Measurements from ENCODE around the gene SLC39A11.

- TF ChIP-seq POLR2A (IDR thresholded peaks at IDR 0.05) (no peak), CTCF (IDR thresholded peaks at IDR 0.05) (no peak)
Observed at GRCh38 chr17:72772331-72772821, 320.1 kb downstream of the SLC39A11 start.

Measured in thyroid gland (tissue), 4 donors.